Mammary epithelial cell (primary cell): ENCODE results near the gene HOPX.

Source experiments
- EZH2 ChIP-seq: IDR thresholded peaks from 2 replicates; pipeline ENCODE4 v1.6.1; 2012; ENCODE audit warnings: low read length, inconsistent platforms, borderline replicate concordance
- TF ChIP-seq, protein P1 (sequence below), 2 donors: IDR thresholded peaks in 1 of 2; conservative IDR thresholded peaks in 1 of 2; 2 replicates each; pipeline ENCODE4 v1.5.1; 2011 to 2012; ENCODE audit warnings: inconsistent platforms in 2 of 2, low read length in 2 of 2, mild to moderate bottlenecking in 2 of 2, control low read depth in 1 of 2, low read depth in 1 of 2; ENCODE audit not compliant: insufficient read depth in 1 of 2; ENCODE audit errors: extremely low read depth in 1 of 2

DNA sequence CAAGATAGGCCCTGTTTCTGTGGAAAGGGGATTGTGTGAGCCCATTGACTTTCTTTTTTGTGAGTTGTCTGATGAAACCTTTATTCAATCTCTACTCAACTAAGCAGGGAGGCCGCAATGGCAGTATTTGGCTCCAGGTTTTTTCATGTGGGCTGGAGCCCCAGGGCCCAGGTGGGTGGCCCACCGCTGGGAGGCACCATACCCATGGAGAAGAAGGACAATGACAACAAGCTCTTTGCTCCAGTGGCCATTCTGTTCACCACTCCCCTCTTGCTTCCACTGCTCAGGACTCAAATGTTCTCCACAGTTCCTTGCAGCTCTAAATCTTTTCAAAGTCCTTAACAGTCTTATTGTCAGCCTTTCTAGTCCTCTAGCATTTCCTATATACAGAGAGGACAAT lies 54.1 kb downstream of the HOPX start:
- TF ChIP-seq, protein P1, sequence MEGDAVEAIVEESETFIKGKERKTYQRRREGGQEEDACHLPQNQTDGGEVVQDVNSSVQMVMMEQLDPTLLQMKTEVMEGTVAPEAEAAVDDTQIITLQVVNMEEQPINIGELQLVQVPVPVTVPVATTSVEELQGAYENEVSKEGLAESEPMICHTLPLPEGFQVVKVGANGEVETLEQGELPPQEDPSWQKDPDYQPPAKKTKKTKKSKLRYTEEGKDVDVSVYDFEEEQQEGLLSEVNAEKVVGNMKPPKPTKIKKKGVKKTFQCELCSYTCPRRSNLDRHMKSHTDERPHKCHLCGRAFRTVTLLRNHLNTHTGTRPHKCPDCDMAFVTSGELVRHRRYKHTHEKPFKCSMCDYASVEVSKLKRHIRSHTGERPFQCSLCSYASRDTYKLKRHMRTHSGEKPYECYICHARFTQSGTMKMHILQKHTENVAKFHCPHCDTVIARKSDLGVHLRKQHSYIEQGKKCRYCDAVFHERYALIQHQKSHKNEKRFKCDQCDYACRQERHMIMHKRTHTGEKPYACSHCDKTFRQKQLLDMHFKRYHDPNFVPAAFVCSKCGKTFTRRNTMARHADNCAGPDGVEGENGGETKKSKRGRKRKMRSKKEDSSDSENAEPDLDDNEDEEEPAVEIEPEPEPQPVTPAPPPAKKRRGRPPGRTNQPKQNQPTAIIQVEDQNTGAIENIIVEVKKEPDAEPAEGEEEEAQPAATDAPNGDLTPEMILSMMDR (conservative IDR thresholded peaks at IDR 0.05 in 1 of 2, IDR thresholded peaks at IDR 0.05 in 1 of 2; ENCODE audit: extremely low read depth in 1 of 2, insufficient read depth in 1 of 2, low read depth in 1 of 2, low read length in 2 of 2), result no peak
- no peak for TF ChIP-seq EZH2
